Left ventricle myocardium inferior (tissue), 1 donor: Measurements from ENCODE around the gene KIAA1671. TPM values are rescaled to one million over a fixed set of nuclear protein-coding genes. Genes with fewer than 3 reads are reported as not detected.

ENCODE experiments used
- DNase-seq: peaks from one replicate; pipeline ENCODE4 v3.0.0-alpha.2; 2020
- H3K27ac ChIP-seq: fragments of 200-600 bp; replicated peaks from 2 replicates; pipeline ENCODE4 v1.8.0; 2021
- H3K27me3 ChIP-seq: fragments of 200-600 bp; 2 replicates; pipeline ENCODE4 v1.8.0; 2021; ENCODE audit warnings: low read depth
- H3K36me3 ChIP-seq: fragments of 200-600 bp; 2 replicates; pipeline ENCODE4 v1.8.0; 2021
- H3K4me1 ChIP-seq: fragments of 200-600 bp; 2 replicates; pipeline ENCODE4 v1.8.0; 2021
- H3K4me3 ChIP-seq: fragments of 200-600 bp; 2 replicates; pipeline ENCODE4 v1.8.0; 2021; ENCODE audit warnings: mild to moderate bottlenecking, moderate library complexity
- H3K9me3 ChIP-seq: fragments of 200-600 bp; replicated peaks from 2 replicates; pipeline ENCODE4 v1.8.0; 2021
- intact Hi-C: fragments of 100-400 bp; cut with micrococcal nuclease; formaldehyde crosslinking; loops from one replicate; pipeline ENCODE4 v1.11.0; 2022
- total RNA-seq: library from RNA; stranded (reverse); fragmentation: NEBNext Ultra II Directional; extraction: Animal tissue kit (Norgen Biotek cat#: 25700); gene quantifications from one replicate; pipeline ENCODE4 v1.2.1, GENCODE V29; 2021
- TF ChIP-seq, protein P1 (sequence below): fragments of 200-600 bp; IDR thresholded peaks from 2 replicates; pipeline ENCODE4 v1.8.0; 2021; ENCODE audit warnings: antibody characterized with exemption, mild to moderate bottlenecking, borderline replicate concordance
- donor health status: DM: no; HTN: yes; CAD: no; lungs with severe emphysema.

KIAA1671 gene
- total RNA-seq, 1 donor from 2014 or later = 12.2 TPM

DNA sequence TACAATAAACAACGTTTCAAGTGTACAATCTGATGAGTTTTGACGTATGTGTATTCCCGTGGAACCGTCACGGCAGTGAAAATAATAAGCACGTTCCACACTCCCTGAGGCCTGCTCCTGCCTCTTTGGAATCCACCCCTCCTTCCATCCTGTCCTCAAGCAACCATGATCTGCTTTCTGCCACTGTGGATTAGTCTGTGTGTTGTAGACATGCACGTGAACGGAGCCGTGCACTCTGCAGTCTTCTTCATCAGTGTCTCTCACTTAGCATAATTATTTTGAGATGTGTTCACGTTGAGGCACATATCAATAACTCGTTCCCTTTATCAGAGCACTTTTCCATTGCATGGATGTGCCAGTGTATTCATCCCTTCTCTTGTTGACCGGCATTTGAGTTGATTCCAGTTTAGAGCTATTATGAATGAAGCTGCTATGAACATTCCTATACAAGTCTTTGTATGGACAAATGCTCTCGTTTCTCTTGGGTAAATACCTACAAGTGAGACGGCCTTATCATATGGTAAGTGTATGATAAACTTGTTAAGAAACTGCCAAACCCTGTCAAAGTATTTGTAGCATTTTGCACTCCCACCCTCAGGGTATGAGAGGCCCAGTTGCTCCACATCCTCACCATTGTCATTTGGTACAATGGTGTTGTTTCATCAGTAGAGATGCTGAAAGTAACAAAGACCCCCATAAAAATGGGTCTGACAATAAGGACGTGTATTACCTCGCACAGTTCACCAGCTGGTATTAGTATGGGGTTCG lies 144.3 kb downstream of the KIAA1671 start:
- no peak overlapping the region for H3K4me3 ChIP-seq
- DNase-seq = no peak
- no peaks in the 10 kb centered on the region for H3K27me3 ChIP-seq
- no peak overlapping the region for H3K27ac ChIP-seq
- no peaks in the 10 kb centered on the region for H3K36me3 ChIP-seq
- intact Hi-C loops = no loop called here
- no peaks in the 10 kb centered on the region for H3K9me3 ChIP-seq
- peaks cover 27% of the 10 kb centered on the region for H3K4me1 ChIP-seq
- TF ChIP-seq, protein P1, sequence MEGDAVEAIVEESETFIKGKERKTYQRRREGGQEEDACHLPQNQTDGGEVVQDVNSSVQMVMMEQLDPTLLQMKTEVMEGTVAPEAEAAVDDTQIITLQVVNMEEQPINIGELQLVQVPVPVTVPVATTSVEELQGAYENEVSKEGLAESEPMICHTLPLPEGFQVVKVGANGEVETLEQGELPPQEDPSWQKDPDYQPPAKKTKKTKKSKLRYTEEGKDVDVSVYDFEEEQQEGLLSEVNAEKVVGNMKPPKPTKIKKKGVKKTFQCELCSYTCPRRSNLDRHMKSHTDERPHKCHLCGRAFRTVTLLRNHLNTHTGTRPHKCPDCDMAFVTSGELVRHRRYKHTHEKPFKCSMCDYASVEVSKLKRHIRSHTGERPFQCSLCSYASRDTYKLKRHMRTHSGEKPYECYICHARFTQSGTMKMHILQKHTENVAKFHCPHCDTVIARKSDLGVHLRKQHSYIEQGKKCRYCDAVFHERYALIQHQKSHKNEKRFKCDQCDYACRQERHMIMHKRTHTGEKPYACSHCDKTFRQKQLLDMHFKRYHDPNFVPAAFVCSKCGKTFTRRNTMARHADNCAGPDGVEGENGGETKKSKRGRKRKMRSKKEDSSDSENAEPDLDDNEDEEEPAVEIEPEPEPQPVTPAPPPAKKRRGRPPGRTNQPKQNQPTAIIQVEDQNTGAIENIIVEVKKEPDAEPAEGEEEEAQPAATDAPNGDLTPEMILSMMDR = no peak

DNA sequence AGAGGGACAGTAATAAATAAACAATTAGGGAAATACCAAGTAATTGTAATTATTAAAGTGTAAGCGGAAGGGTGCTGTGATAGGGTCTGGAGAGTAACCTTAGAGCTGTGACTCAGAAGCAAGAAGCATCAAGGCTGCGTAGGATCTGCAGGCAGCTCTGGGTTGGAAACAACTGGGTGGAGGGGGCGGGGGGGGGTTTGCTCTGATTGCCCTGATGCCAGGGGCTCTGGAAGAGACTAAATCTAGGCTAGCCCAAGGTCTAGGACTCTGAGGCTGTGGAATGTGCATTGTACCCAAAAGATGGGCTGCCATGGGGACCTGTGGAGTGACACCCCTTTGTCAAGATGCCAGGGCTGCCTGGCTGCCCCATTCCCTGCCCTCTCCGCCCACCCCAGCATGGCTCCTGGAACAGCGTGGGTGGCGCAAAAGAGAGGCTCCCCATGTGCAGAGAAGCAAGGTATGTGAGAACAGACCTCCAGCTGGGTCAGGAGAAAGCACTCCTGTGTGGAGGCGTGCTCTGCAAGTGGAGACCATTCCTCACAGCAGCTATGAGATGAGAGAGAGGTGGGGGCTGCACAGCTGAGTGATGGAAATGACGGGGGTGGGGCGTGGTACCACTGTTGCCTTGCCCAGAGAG lies 146.0 kb downstream of the KIAA1671 start:
- no peaks in the 10 kb centered on the region for H3K27me3 ChIP-seq
- intact Hi-C loops = no loop called here
- TF ChIP-seq, protein P1 = no peak

DNA sequence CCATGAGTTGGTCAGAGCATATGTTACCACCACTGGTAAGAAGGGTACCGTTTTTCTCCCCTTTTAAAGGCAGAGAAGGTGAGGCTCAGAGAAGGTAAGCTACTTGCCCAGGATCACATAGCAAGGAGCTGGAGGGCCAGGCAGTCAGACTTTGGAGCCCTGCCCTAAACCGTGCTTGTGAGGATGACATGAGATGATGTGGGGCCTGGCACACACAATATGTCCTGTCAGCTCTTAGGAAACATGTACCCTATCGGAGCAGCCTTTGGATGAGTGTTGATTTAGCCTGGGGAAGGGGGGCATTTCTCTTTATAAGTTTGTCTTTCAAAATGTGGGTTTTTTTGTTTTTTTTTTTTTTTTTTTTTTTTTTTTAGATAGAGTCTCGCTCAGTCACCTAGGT lies 146.7 kb downstream of the KIAA1671 start:
- intact Hi-C loops = no loop called here
- TF ChIP-seq, protein P1 = no peak
- Histone ChIP-seq H3K4me1 (peaks cover 9% of the 10 kb centered on the region), H3K9me3 (no peaks in the 10 kb centered on the region), H3K4me3 (no peak overlapping the region), H3K36me3 (no peaks in the 10 kb centered on the region), H3K27ac (no peak overlapping the region), H3K27me3 (no peaks in the 10 kb centered on the region)
- DNase-seq = no peak

More for the DNA sequence above, 146.0 kb downstream of the KIAA1671 start:
- Histone ChIP-seq H3K27ac (no peak overlapping the region), H3K4me1 (peaks cover 14% of the 10 kb centered on the region), H3K36me3 (no peaks in the 10 kb centered on the region), H3K9me3 (no peaks in the 10 kb centered on the region), H3K4me3 (no peak overlapping the region)
- DNase-seq = no peak

DNA sequence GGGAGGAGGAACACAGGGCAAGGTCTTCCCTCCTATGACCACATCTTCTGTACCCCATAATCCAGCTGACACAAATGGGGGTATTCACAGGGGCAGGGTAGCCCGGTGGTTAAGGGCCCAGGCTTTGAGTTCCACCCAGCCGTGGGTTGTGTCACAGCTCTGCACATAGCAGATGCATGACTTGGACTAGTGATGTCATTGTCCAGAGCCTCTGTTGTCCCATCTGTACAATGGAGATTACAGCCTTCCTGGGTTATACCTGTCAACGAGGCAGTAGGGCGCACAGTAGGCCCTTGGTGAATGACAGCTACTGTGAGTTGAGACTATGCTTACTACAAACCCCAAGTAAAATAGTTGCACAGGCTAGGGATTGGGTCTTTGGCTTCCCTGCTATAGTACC lies 147.9 kb downstream of the KIAA1671 start:
- no peak overlapping the region for H3K4me3 ChIP-seq
- H3K9me3 ChIP-seq = no peaks in the 10 kb centered on the region
- no peaks in the 10 kb centered on the region for H3K4me1 ChIP-seq
- no peaks in the 10 kb centered on the region for H3K27me3 ChIP-seq
- intact Hi-C loops = no loop called here
- H3K27ac ChIP-seq = no peak overlapping the region
- TF ChIP-seq, protein P1 = no peak
- H3K36me3 ChIP-seq = no peaks in the 10 kb centered on the region
- no peak for DNase-seq

DNA sequence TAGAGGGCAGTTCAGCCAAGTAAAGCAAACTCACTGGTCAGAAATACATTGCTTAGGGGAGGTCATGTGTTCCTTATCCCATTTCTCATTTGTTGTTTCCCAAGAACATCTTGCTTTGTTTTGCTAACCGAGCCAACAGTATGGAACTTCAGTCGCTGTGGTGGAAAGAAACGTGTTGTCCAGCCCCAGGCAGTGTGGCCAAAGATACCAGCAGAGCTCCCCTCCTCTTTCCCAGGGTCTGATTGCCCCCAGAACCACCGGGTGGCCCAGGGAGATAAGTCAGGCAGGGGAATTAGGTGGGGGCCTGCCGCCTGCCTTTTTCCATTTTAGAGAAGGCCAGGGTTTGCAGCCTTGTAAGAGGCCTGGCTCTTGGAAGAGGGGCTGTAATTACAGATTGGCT lies 148.4 kb downstream of the KIAA1671 start:
- H3K36me3 ChIP-seq = no peaks in the 10 kb centered on the region
- H3K4me3 ChIP-seq = no peak overlapping the region
- intact Hi-C loops = no loop called here
- H3K27ac ChIP-seq = no peak overlapping the region
- TF ChIP-seq, protein P1 = no peak
- no peak for DNase-seq
- H3K27me3 ChIP-seq = no peaks in the 10 kb centered on the region
- H3K4me1 ChIP-seq = no peaks in the 10 kb centered on the region
- no peaks in the 10 kb centered on the region for H3K9me3 ChIP-seq
